Endometrial microvascular endothelial cells (primary cell): ENCODE measurements around the gene SLC16A14. TPM values are rescaled to one million over a fixed set of nuclear protein-coding genes. Genes with fewer than 3 reads are reported as not detected.
"Not testable (repeated sequence)": the region's sequence is repeated elsewhere in the genome, so short reads cannot be mapped to it uniquely, and the experiment has no call there.

ENCODE experiments used
- in situ Hi-C: cut with HindIII; loops from 2 replicates; pipeline ENCODE4 v1.10.0; 2017; ENCODE audit warnings: low sequenced_read_pairs, low pct_unique_long_range_greater_than_20kb; ENCODE audit errors: inconsistent ontology term
- total RNA-seq: library from RNA; depleted of rRNA; stranded (reverse); fragments of >200 nt; gene quantifications from one replicate; pipeline ENCODE4 v1.2.3, GENCODE V29; 2015; ENCODE audit errors: inconsistent ontology term

SLC16A14 gene
- 0.09 TPM for total RNA-seq

DNA sequence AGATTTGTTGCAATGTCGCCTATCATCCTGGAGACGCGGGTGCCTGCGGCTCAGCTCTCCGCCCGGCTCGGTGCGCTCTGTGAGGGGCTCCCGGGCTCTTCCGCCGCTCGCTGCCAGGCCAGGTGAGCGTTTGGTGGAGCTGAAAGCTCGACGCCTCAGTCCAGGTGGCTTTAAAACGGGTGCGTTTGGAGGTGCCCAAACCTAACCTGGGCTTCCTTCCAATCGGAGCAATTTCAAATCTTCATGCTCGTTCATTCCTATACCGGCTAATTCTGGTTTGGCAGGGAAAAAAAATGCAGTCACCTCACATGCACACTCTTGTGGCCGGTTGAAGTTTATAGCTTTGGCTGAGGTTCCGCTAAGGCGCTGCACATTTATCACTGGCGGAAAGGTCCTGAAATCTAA lies at the start of gene SLC16A14:
Gene SLC16A14, minus strand, starts transcription at position 274 of the 405 bp plus-strand sequence. CDS start 9,572 bp downstream, outside the sequence.
- in situ Hi-C loops: no loop called here

DNA sequence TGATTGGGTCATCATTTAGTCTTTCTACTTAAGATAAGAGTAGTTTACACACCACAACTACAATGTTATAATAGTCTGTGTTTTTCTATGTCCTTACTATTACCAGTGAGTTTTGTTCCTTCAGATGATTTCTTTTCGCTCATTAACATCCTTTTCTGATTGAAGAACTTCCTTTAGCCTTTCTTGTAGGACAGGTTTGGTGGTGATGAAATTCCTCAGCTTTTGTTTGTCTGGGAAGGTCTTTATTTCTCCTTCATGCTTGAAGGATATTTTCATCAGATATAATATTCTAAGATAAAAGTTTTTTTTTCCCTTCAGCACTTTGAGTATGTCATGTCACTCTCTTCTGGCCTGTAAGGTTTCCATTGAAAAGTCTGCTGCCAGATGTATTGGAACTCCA lies 38.0 kb upstream of the SLC16A14 start:
- in situ Hi-C loops: no loop called here

DNA sequence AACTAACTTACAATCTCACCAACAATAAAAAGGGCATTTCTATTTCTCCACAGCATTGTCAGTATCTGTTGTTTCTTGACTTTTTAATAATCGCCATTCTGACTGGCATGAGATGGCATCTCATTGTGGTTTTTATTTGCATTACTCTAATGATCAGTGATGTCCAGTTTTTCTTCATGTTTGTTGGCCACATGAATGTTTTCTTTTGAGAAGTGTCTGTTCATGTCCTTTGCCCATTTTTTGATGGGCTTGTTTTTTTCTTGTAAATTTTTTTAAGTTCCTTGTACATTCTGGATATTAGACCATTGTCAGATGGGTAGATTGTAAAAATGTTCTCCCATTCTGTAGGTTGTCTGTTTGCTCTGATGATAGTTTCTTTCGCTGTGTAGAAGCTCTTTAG lies 33.2 kb upstream of the SLC16A14 start:
- in situ Hi-C loops: not testable (repeated sequence)

DNA sequence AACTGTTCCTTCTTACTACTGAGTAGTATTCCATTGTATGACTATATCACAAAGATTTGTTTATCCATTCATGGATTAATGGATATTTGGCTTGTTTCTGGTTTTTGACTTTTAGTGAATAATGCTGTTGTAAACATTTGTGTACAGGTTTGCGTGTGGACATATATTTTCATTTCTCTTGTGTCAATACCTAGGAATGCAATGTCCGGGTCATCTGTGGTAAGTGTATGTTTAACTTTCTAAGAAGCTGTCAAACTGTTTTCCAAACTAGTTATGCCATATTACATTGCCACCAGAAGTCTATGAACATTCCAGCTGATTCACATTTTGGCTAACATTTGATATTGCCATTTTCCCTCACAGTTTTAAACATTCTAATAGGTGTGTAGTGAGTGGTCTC lies 29.1 kb upstream of the SLC16A14 start:
- in situ Hi-C loops: no loop called here

- in situ Hi-C loops: no loop called here
Measured at GRCh38 chr2:230097424-230097823, 28.7 kb upstream of the SLC16A14 start.

DNA sequence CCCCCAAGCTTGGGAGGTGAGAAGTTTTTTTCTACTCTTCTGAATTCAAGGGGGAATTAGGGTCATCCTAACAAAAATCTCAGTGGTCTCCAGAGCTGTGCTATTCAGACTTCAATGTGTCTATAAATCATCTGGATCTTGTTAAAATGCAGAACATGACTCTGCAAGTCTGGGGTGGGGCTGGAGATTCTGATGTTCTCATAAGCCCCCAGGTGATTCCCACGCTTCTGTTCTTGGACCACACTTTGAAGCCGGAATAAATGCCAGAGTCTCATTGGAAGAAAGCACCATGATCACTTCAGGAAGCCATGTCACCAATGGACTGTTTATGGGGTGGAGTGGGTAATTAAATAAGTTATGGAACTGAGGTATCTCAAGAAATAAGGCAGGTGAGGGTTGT lies 22.2 kb upstream of the SLC16A14 start:
- in situ Hi-C loops: no loop called here

- in situ Hi-C loops: no loop called here
Measured at GRCh38 chr2:230085201-230085600, 16.5 kb upstream of the SLC16A14 start.

DNA sequence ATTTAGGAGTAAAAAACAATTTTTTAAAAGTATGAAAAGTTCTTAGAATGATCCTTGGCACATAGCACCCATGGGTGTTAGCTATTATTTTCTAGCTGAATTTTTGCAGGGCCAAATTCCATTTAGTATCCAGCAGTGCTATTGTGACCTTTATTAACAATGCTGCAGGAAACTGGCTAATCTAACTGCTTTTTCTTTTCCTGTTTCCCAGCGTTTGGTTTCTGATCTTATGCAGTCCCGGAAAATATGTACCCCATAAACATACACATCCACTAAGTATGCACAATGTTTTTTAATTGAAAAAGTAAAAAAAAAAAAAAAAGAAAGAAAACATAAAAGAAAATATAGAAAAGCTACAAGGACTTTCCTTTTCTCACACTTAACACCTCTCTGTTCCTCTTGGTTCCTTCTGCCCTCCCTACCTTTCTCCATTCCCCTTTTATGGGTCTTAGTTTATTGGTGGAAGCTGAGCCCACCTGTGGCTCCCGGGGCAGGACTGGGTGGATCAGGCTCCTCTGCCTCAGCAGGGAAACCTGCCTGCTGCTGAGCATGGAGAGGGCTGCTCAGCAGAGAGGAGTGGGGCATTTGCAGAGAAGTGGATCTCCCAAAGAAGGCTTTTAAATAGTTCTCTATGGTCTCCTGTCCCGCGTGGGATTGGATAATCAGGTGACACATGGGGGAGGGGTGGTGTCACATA lies 9.3 kb upstream of the SLC16A14 start:
- in situ Hi-C loops: no loop called here

DNA sequence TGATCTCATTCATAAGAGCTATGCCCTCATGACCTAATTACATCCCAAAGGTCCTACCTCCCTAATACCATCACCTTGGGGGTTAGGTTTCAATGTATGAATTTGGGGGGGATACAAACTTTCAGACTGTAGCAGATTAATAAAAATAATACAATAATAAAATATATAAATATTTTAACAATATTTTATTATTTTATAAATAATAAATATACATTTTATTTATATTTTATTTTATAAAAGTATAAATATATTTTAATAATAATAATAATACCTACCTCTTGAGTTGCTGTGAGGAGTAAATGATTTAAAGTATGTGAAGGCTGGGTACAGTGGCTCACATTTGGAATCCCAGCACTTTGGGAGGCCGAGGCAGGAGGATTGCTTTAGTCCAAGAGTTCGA lies 8.1 kb upstream of the SLC16A14 start:
- in situ Hi-C loops: no loop called here

DNA sequence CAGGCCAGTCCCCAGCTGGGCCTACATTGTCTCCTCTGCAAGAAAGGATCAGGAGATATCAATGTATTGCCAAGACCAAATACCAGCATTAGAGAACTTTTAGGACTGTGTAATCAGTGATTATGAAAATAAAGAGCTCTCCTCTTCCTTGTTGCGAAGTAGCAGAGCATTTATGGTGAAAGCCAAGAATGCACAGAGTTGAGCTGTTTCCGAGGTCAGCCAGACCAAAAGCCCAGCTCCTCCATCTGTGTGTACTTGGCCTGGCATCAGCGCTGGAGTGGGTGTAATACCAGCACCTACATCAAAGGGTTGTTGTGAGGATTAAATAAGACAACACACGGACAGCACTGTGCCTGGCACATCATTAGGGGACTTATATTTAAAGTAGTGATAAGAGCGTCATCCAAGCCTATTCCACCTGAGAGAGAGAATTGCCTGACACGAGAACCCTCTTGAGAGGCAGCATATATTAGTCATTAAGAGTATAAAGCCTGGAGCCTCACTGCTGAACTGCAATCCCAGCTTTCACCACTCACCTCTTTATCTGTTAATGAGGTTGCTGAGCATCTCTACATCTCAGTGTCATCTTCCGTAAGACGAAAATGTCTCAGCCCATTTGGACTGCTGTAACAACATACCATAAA lies 7.4 kb upstream of the SLC16A14 start:
- in situ Hi-C loops: no loop called here

- in situ Hi-C loops: no loop called here
Measured at GRCh38 chr2:230071421-230071820, 2.7 kb upstream of the SLC16A14 start.

DNA sequence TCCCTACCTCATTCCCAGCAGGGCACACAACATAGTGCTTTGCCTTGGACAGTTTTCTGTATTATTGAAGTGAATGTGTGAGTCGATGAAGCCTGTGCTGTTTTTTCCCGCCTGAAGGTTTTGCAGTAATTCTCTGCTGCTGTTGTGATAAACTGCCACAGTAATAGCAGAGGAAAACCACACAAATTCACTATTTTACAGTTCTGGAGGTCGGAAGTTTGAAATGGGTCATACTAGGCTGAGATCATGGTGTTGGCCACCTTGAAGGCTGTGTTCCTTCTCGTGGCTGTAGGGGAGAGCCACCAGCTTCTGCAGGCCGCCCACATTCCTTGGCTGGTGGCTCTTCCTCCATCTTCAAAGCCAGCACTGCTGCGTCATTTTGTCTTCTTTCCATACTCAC lies 678 bp upstream of the SLC16A14 start:
- in situ Hi-C loops: no loop called here

- in situ Hi-C loops: no loop called here
Measured at GRCh38 chr2:230068016-230068650, 591 bp downstream of the SLC16A14 start.

GRCh38 chr2:230060672-230061293 lies 7.9 kb downstream of the SLC16A14 start:
- in situ Hi-C loops: no loop called here

GRCh38 chr2:230053753-230054478 lies 14.8 kb downstream of the SLC16A14 start:
- in situ Hi-C loops: no loop called here

DNA sequence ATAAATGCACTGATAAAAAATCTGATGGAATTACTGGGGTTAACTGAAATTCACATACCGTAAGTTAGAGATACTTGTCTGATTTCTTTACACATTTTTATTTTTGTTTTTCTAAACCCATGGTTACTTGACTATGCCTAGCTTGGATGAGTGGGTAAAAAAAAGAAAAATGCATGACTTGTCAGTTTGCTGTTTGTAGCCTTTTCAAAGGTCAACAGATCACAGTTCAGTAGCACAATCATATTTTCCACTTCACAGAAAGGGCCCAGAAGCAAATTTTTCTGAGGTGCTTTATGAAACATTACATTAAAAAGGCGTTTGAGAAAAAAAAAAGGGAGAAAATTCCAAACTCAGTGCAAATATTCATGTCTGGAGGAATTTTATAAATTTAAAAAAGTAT lies 16.4 kb downstream of the SLC16A14 start:
- in situ Hi-C loops: no loop called here

- in situ Hi-C loops: no loop called here
Measured at GRCh38 chr2:230050136-230050535, 18.6 kb downstream of the SLC16A14 start.

- in situ Hi-C loops: no loop called here
Measured at GRCh38 chr2:230048010-230048671, 20.6 kb downstream of the SLC16A14 start.

- in situ Hi-C loops: no loop called here
Measured at GRCh38 chr2:230046491-230046890, 22.2 kb downstream of the SLC16A14 start.
